SU-DHL-6 (cell line): ENCODE measurements around the gene HOMER2.

Experiments used
- H2AFZ ChIP-seq: fragments of 200-600 bp; sonication (generic); 2 replicates; pipeline ENCODE4 v1.6.1; 2014; ENCODE audit warnings: low read depth, mild to moderate bottlenecking, moderate library complexity, mixed read lengths, antibody characterized with exemption, low read length; ENCODE audit not compliant: severe bottlenecking
- H3F3A ChIP-seq: fragments of 200-600 bp; shearing (Covaris generic); 2 replicates; pipeline ENCODE4 v1.6.0; 2016; ENCODE audit warnings: antibody characterized with exemption, mild to moderate bottlenecking; ENCODE audit not compliant: insufficient read depth
- H3K27ac ChIP-seq: fragments of 200-600 bp; sonication (generic); 2 replicates; pipeline ENCODE4 v1.5.1; 2016; ENCODE audit warnings: low read depth, mild to moderate bottlenecking, low read length, moderate library complexity, mixed read lengths
- H3K27me3 ChIP-seq: fragments of 200-600 bp; sonication (generic), shearing (Covaris generic); 2 replicates; pipeline ENCODE4 v1.6.0; 2014; ENCODE audit warnings: mild to moderate bottlenecking, low read length
- H3K36me3 ChIP-seq: fragments of 200-600 bp; sonication (generic); 2 replicates; pipeline ENCODE4 v1.6.1; 2014; ENCODE audit warnings: mild to moderate bottlenecking, low read length, mixed read lengths
- H3K4me2 ChIP-seq: fragments of 300-600, 200-600 bp; shearing (Covaris generic), sonication (generic); 2 replicates; pipeline ENCODE4 v1.6.0; 2014; ENCODE audit warnings: low read length, low read depth, mild to moderate bottlenecking; ENCODE audit not compliant: poor library complexity, severe bottlenecking
- H3K4me3 ChIP-seq: fragments of 200-600 bp; sonication (generic); 2 replicates; pipeline ENCODE4 v1.5.1; 2014; ENCODE audit warnings: antibody characterized with exemption, low read length, mild to moderate bottlenecking, mixed read lengths; ENCODE audit not compliant: insufficient read depth, poor library complexity, severe bottlenecking
- H3K79me2 ChIP-seq: fragments of 200-600 bp; sonication (generic); 2 replicates; pipeline ENCODE4 v1.6.1; 2014; ENCODE audit warnings: mild to moderate bottlenecking, low read length, moderate library complexity; ENCODE audit not compliant: insufficient read depth
- H3K9ac ChIP-seq: fragments of 200-600 bp; sonication (generic); 2 replicates; pipeline ENCODE4 v1.7.0; 2014; ENCODE audit warnings: mild to moderate bottlenecking, low read length
- H3K9me2 ChIP-seq: fragments of 200-600 bp; sonication (generic); replicated peaks from 2 replicates; pipeline ENCODE4 v1.6.1; 2014; ENCODE audit warnings: low read length; ENCODE audit not compliant: insufficient read depth
- H3K9me3 ChIP-seq: fragments of 200-600 bp; sonication (generic); 2 replicates; pipeline ENCODE4 v1.6.1; 2014; ENCODE audit warnings: low read length, mixed read lengths; ENCODE audit not compliant: insufficient read depth
- H4K20me1 ChIP-seq: fragments of 200-600 bp; sonication (generic); 2 replicates; pipeline ENCODE4 v1.6.1; 2014; ENCODE audit warnings: low read depth, mild to moderate bottlenecking, antibody characterized with exemption, low read length, moderate library complexity, mixed read lengths
- CTCF ChIP-seq: fragments of 200-600 bp; sonication (generic); IDR thresholded peaks from one replicate; pipeline ENCODE4 v1.5.1; 2017; ENCODE audit warnings: antibody characterized with exemption, mild to moderate bottlenecking, low read length, moderate library complexity; ENCODE audit not compliant: insufficient read depth, poor library complexity, severe bottlenecking
- EZH2phosphoT487 ChIP-seq: fragments of 200-600 bp; sonication (generic), shearing (Covaris generic); conservative IDR thresholded peaks from 2 replicates; pipeline ENCODE4 v1.6.1; 2018; ENCODE audit warnings: mild to moderate bottlenecking, antibody characterized with exemption, low read length, moderate library complexity, mixed read lengths

Gene HOMER2

GRCh38 chr15:82803793-82804574 lies 148.5 kb downstream of the HOMER2 start:
- Histone ChIP-seq H2AFZ (no peak overlapping the region), H3K9me2 (no peaks in the 10 kb centered on the region), H3K9me3 (no peaks in the 10 kb centered on the region), H3K36me3 (no peaks in the 10 kb centered on the region), H4K20me1 (no peaks in the 10 kb centered on the region), H3K4me2 (no peak overlapping the region), H3K4me3 (no peak overlapping the region), H3K79me2 (no peaks in the 10 kb centered on the region), H3K27ac (no peak overlapping the region), H3F3A (peaks cover 38% of the 10 kb centered on the region), H3K27me3 (no peaks in the 10 kb centered on the region), H3K9ac (no peak overlapping the region)
- TF ChIP-seq CTCF (no peak), EZH2phosphoT487 (no peak)

DNA sequence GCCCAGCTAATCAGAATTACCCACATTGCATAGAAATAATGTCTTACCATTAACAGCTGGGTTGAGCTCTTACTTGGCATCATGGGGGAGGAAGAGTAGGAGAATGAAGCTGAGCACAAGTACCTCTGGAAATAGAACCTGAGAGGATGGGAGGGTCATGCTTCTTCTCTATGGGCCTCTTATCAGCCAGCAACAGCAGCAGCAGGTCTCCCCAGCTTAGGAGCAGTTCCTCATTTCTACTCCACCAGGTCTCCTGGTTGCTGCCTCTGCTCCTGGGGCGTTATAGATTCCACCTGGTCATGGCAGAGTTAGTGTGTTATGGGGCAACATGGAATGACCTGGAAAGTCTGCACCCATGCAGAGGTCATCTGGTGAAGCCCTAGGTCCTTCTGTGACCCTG lies 150.0 kb downstream of the HOMER2 start:
- no peak for TF ChIP-seq CTCF
- H4K20me1 ChIP-seq, result no peaks in the 10 kb centered on the region

DNA sequence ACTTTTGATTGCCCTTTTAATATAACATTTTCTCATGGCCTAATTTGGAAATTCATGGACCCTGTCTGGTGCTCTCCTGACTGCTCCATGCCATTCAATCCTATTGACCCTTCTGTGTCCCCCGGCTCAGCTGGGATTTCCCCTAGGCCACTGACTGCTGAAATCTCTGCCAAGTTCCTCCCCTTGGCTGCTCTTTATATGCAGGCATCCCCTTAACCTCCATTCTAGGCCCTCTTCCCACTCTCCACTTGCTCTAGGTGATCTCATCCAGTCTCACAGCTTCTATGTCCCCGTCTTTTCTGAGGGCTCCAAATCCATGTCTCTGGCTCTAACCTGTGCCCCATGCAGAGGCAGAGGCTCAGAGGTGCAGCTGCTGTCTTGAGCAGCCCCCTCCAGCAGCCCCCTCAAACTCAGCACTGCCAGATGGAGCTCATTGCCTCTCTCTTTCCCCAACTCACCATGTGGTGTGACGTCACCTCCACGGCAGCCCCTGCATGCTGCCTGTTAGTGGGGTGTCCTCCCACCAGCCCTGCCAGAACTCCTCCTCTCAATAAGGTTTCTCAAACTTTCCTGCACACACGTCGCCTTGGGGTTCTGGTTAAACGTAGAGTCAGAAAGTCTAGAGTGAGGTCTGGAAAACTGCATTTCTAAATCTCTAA lies 153.2 kb downstream of the HOMER2 start:
- no peak overlapping the region for H2AFZ ChIP-seq
- no peaks in the 10 kb centered on the region for H3F3A ChIP-seq

More for the DNA sequence above, 150.0 kb downstream of the HOMER2 start:
- no peak overlapping the region for H3K4me2 ChIP-seq
- no peaks in the 10 kb centered on the region for H3K79me2 ChIP-seq
- no peaks in the 10 kb centered on the region for H3K36me3 ChIP-seq
- no peaks in the 10 kb centered on the region for H3K27me3 ChIP-seq
- peaks cover 23% of the 10 kb centered on the region for H3F3A ChIP-seq
- H3K27ac ChIP-seq, result no peak overlapping the region
- H3K4me3 ChIP-seq, result no peak overlapping the region
- H2AFZ ChIP-seq, result no peak overlapping the region
- no peaks in the 10 kb centered on the region for H3K9me3 ChIP-seq
- no peak overlapping the region for H3K9ac ChIP-seq
- H3K9me2 ChIP-seq, result no peaks in the 10 kb centered on the region

More for the DNA sequence above, 153.2 kb downstream of the HOMER2 start:
- no peak overlapping the region for H3K9ac ChIP-seq
- no peaks in the 10 kb centered on the region for H3K79me2 ChIP-seq
- H3K4me2 ChIP-seq, result no peak overlapping the region
- no peaks in the 10 kb centered on the region for H3K9me3 ChIP-seq
- TF ChIP-seq CTCF, result no peak
- TF ChIP-seq EZH2phosphoT487, result no peak
- H4K20me1 ChIP-seq, result no peaks in the 10 kb centered on the region
- H3K27me3 ChIP-seq, result no peaks in the 10 kb centered on the region
- no peaks in the 10 kb centered on the region for H3K9me2 ChIP-seq
- no peak overlapping the region for H3K4me3 ChIP-seq
- no peak overlapping the region for H3K27ac ChIP-seq
- no peaks in the 10 kb centered on the region for H3K36me3 ChIP-seq
